SK-N-SH treated with all-trans-retinoic acid at 6 μM for 48 hours (cell line): Measurements from ENCODE around the gene AEBP1.
"Not testable (repeated sequence)": the region's sequence is repeated elsewhere in the genome, so short reads cannot be mapped to it uniquely, and the experiment has no call there.

Source experiments
- CSDC2 ChIP-seq: fragments of 250-450 bp; sonication (Bioruptor Pico); IDR thresholded peaks from 2 replicates; pipeline ENCODE4 v1.5.0; 2020; ENCODE audit warnings: mild to moderate bottlenecking, moderate library complexity
- GLIS3 ChIP-seq: fragments of 250-450 bp; sonication (Bioruptor Pico); IDR thresholded peaks from 2 replicates; pipeline ENCODE4 v1.5.0; 2020; ENCODE audit warnings: mild to moderate bottlenecking, moderate library complexity
- ZFP3 ChIP-seq: fragments of 250-450 bp; sonication (Bioruptor Pico); IDR thresholded peaks from 2 replicates; pipeline ENCODE4 v1.5.0; 2020; ENCODE audit warnings: mild to moderate bottlenecking, moderate library complexity

DNA sequence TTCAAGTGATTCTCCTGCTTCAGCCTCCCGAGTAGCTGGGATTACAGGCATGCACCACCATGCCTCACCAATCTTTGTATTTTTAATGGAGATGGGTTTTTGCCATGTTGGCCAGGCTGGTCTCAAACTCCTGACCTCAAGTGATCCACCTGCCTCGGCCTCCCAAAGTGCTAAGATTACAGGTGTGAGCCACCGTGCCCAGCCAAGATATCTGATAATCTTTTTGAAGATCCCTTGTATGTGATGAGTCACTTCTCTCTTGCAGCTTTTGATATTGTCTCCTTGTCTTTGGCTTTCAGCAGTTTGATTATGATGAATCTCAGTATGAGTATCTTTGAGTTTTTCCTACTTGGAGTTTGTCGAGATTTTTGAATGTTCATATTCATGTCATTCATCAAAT lies 22.4 kb downstream of the AEBP1 start:
- not testable (repeated sequence) for TF ChIP-seq CSDC2 (CRISPR knock-in tag); GLIS3 (CRISPR knock-in tag); ZFP3
